HCT116 (cell line): ENCODE measurements around the gene DLG2. TPM values are rescaled to one million over a fixed set of nuclear protein-coding genes. Genes with fewer than 3 reads are reported as not detected.

Experiments
- ATAC-seq: fragments of 200-7000 bp; cut with Tn5 transposase; 2 replicates; pipeline ENCODE4 v1.9.1; 2020; ENCODE audit warnings: mild to moderate bottlenecking, moderate library complexity
- BruUV-seq: library from RNA; stranded (reverse); fragments of 400-500 nt; replicated peaks from 2 replicates; lab custom pipeline; 2021; lab: Mats Ljungman, UMichigan
- CTCF ChIA-PET: fragments of 300-600 bp; sonication (Branson Sonifier 250); formaldehyde crosslinking; loops from one replicate; lab custom pipeline; 2021; ENCODE audit warnings: antibody characterized with exemption; lab: Charles Lee
- POLR2A ChIA-PET: fragments of 300-600, 350-600 bp; sonication (Branson Sonifier 250); formaldehyde crosslinking; loops from one replicate; lab custom pipeline; 2021; ENCODE audit warnings: antibody characterized with exemption; lab: Charles Lee
- RAD21 ChIA-PET, 2 experiments: fragments of 300-600 bp; sonication (Branson Sonifier 250); formaldehyde crosslinking; loops; one replicate each; lab custom pipeline; 2023; ENCODE audit warnings: low total read pairs in 2 of 2; ENCODE audit not compliant: uncharacterized antibody in 2 of 2, unreplicated experiment in 2 of 2, low non-redundant PET in 1 of 2; lab: Charles Lee
- DNase-seq: peaks from one replicate; pipeline ENCODE4 v3.0.0-alpha.2; 2010; ENCODE audit warnings: low read depth, low spot score
- H2AFZ ChIP-seq: fragments of 200-600 bp; shearing (Covaris generic), sonication (generic); 2 replicates; pipeline ENCODE4 v1.6.1; 2017; ENCODE audit warnings: low read depth, mixed run types, mixed read lengths, antibody characterized with exemption, low read length; ENCODE audit not compliant: poor library complexity, severe bottlenecking
- H3K27ac ChIP-seq: 2 replicates; pipeline ENCODE4 v1.5.1; 2012; ENCODE audit warnings: low read depth, low read length
- H3K27me3 ChIP-seq: fragments of 200-600 bp; sonication (generic); 2 replicates; pipeline ENCODE4 v1.6.1; 2016; ENCODE audit warnings: mixed run types, low read length, mixed read lengths; ENCODE audit not compliant: insufficient read depth
- H3K36me3 ChIP-seq, 2 experiments: fragments of 200-500 bp in 1 of 2; fragments of 200-600 bp in 1 of 2; sonication (Bioruptor generic) in 1 of 2; sonication (generic) in 1 of 2; 2 replicates each; pipeline versions ENCODE4 v1.5.1 to v1.6.1; 2014 to 2016; ENCODE audit warnings: low read length in 2 of 2, inconsistent platforms in 1 of 2, mixed read lengths in 1 of 2, mixed run types in 1 of 2; ENCODE audit not compliant: insufficient read depth in 2 of 2, control insufficient read depth in 1 of 2
- H3K4me1 ChIP-seq, 2 experiments: fragments of 200-600 bp in 1 of 2; sonication (generic) in 1 of 2; 2 replicates each; pipeline versions ENCODE4 v1.5.1 to v1.6.1; 2012 to 2017; ENCODE audit warnings: low read length in 2 of 2, inconsistent platforms in 1 of 2, mild to moderate bottlenecking in 1 of 2, mixed read lengths in 1 of 2, mixed run types in 1 of 2, moderate library complexity in 1 of 2; ENCODE audit not compliant: insufficient read depth in 2 of 2, control insufficient read depth in 1 of 2
- H3K4me2 ChIP-seq: fragments of 200-600 bp; sonication (generic); 2 replicates; pipeline ENCODE4 v1.6.1; 2017; ENCODE audit warnings: mixed run types, low read length, mixed read lengths
- H3K4me3 ChIP-seq, 2 experiments: fragments of 200-600 bp in 1 of 2; sonication (generic) in 1 of 2; replicated peaks in 1 of 2; 2 replicates each; pipeline ENCODE4 v1.5.1; 2011 to 2016; ENCODE audit warnings: low read length in 2 of 2, control low read depth in 1 of 2, low read depth in 1 of 2, mild to moderate bottlenecking in 1 of 2, mixed read lengths in 1 of 2, mixed run types in 1 of 2
- H3K79me2 ChIP-seq: fragments of 200-600 bp; sonication (generic); 2 replicates; pipeline ENCODE4 v1.6.1; 2017; ENCODE audit warnings: mild to moderate bottlenecking, mixed run types, low read length, moderate library complexity, mixed read lengths; ENCODE audit not compliant: insufficient read depth
- H3K9ac ChIP-seq: fragments of 200-600 bp; sonication (generic); 2 replicates; pipeline ENCODE4 v1.6.1; 2016; ENCODE audit warnings: low read length, mixed read lengths
- H3K9me2 ChIP-seq: fragments of 200-600 bp; sonication (generic), shearing (Covaris generic); 2 replicates; pipeline ENCODE4 v1.6.1; 2017; ENCODE audit warnings: mixed run types, mild to moderate bottlenecking, moderate library complexity; ENCODE audit not compliant: insufficient read depth
- H3K9me3 ChIP-seq, 2 experiments: fragments of 200-500 bp in 1 of 2; fragments of 200-600 bp in 1 of 2; sonication (Bioruptor generic) in 1 of 2; sonication (generic) in 1 of 2; 2 replicates each; pipeline ENCODE4 v1.6.1; 2014 to 2017; ENCODE audit warnings: low read length in 2 of 2, mixed read lengths in 2 of 2, inconsistent platforms in 1 of 2, low read depth in 1 of 2, mild to moderate bottlenecking in 1 of 2, mixed run types in 1 of 2, moderate library complexity in 1 of 2; ENCODE audit not compliant: control insufficient read depth in 1 of 2, insufficient read depth in 1 of 2
- H4K20me1 ChIP-seq: fragments of 200-600 bp; sonication (generic), shearing (Covaris generic); 2 replicates; pipeline ENCODE4 v1.6.1; 2017; ENCODE audit warnings: mixed run types, mild to moderate bottlenecking, moderate library complexity; ENCODE audit not compliant: insufficient read depth
- CBX3 ChIP-seq: IDR thresholded peaks from 2 replicates; pipeline ENCODE4 v1.6.1; 2012; ENCODE audit warnings: low read depth
- CEBPB ChIP-seq: IDR thresholded peaks from 2 replicates; pipeline ENCODE4 v1.6.1; 2012; ENCODE audit warnings: low read depth
- EGR1 ChIP-seq: IDR thresholded peaks from 2 replicates; pipeline ENCODE4 v1.6.1; 2012; ENCODE audit warnings: low read depth
- EZH2 ChIP-seq: fragments of 200-600 bp; sonication (generic); IDR thresholded peaks from 2 replicates; pipeline ENCODE4 v1.6.1; 2017; ENCODE audit warnings: antibody characterized with exemption, mixed run types
- JUND ChIP-seq: IDR thresholded peaks from 2 replicates; pipeline ENCODE4 v1.6.1; 2012
- MAX ChIP-seq: IDR thresholded peaks from 2 replicates; pipeline ENCODE4 v1.6.1; 2012
- POLR2A ChIP-seq: IDR thresholded peaks from 2 replicates; pipeline ENCODE4 v1.7.0; 2011; ENCODE audit warnings: borderline replicate concordance; ENCODE audit not compliant: insufficient read depth, insufficient read length; ENCODE audit errors: extremely low read depth
- SIN3A ChIP-seq: IDR thresholded peaks from 2 replicates; pipeline ENCODE4 v1.6.1; 2012; ENCODE audit warnings: low read depth
- SP1 ChIP-seq: IDR thresholded peaks from 2 replicates; pipeline ENCODE4 v1.6.1; 2012; ENCODE audit warnings: low read depth
- TCF7L2 ChIP-seq: IDR thresholded peaks from 2 replicates; pipeline ENCODE4 v1.7.0; 2011; ENCODE audit warnings: borderline replicate concordance, inconsistent platforms; ENCODE audit not compliant: insufficient read depth, insufficient read length; ENCODE audit errors: extremely low read depth
- YY1 ChIP-seq: IDR thresholded peaks from 2 replicates; pipeline ENCODE4 v1.6.1; 2011; ENCODE audit warnings: low read length, low read depth, moderate library complexity, mild to moderate bottlenecking; ENCODE audit not compliant: insufficient replicate concordance; ENCODE audit errors: extremely low read depth
- ZBTB33 ChIP-seq: IDR thresholded peaks from 2 replicates; pipeline ENCODE4 v1.6.1; 2011; ENCODE audit warnings: mild to moderate bottlenecking, low read length, moderate library complexity; ENCODE audit not compliant: insufficient replicate concordance; ENCODE audit errors: extremely low read depth
- intact Hi-C: fragments of 100-400 bp; cut with micrococcal nuclease; formaldehyde crosslinking; loops from 2 replicates; pipeline ENCODE4 v1.10.0; 2022
- total RNA-seq: library from RNA; stranded (reverse); gene quantifications from one replicate; pipeline ENCODE4 v1.2.1, GENCODE V29; 2021; ENCODE audit not compliant: unreplicated experiment

Gene DLG2
- total RNA-seq, 1 experiment from 2014 or later, result 2.4 TPM

- no peak overlapping the region for H2AFZ ChIP-seq
- H3K4me1 ChIP-seq, result no peaks in the 10 kb centered on the region
- no peaks in the 10 kb centered on the region for H4K20me1 ChIP-seq
- no peak overlapping the region for H3K4me2 ChIP-seq
- H3K36me3 ChIP-seq, result no peaks in the 10 kb centered on the region
- DNase-seq, result no peak
- peaks cover 23% of the 10 kb centered on the region for H3K27me3 ChIP-seq
- intact Hi-C loops, result no loop called here
- RAD21 ChIA-PET, result no interaction called here
- H3K27ac ChIP-seq, result no peak overlapping the region
- no peak for ATAC-seq
- H3K4me3 ChIP-seq, result no peak overlapping the region
- TF ChIP-seq CEBPB (no peak), JUND (no peak), ZBTB33 (no peak), POLR2A (no peak), YY1 (no peak), EZH2 (no peak), TCF7L2 (no peak), CBX3 (no peak), SIN3A (no peak), EGR1 (no peak), SP1 (no peak), MAX (no peak)
- TF ChIP-seq, all 23 proteins: peak for 0
- H3K9me2 ChIP-seq, result no peaks in the 10 kb centered on the region
- H3K79me2 ChIP-seq, result no peaks in the 10 kb centered on the region
- no peaks in the 10 kb centered on the region for H3K9me3 ChIP-seq
- POLR2A ChIA-PET, result no interaction called here
- no TSS peak for BruUV-seq
- CTCF ChIA-PET, result no interaction called here
- H3K9ac ChIP-seq, result no peak overlapping the region
Measured at GRCh38 chr11:83438438-83438837, 2188.7 kb downstream of the DLG2 start.
